CD14-positive monocyte (primary cell): ENCODE data around the gene HMGB1. TPM values are rescaled to one million over a fixed set of nuclear protein-coding genes. Genes with fewer than 3 reads are reported as not detected.
A peak's percentile ranks its signal among the peaks of the same experiment; 100 is the strongest.

Experiments
- DNase-seq, 3 donors: peaks; one replicate each; pipeline ENCODE4 v3.0.0-alpha.2; 2011 to 2022
- H2AFZ ChIP-seq: 2 replicates; pipeline ENCODE4 v1.6.0; 2012; ENCODE audit warnings: mild to moderate bottlenecking, low read depth, low read length, inconsistent platforms; ENCODE audit not compliant: insufficient read depth, poor library complexity, severe bottlenecking
- H3K27ac ChIP-seq, 2 donors: 1 replicate in 1 of 2; 2 replicates in 1 of 2; pipeline ENCODE4 v1.5.1; 2012 to 2013; ENCODE audit warnings: low read length in 2 of 2, control low read depth in 1 of 2, inconsistent platforms in 1 of 2, low read depth in 1 of 2, mild to moderate bottlenecking in 1 of 2
- H3K27me3 ChIP-seq, 2 donors: one replicate each; pipeline versions ENCODE4 v1.6.0 to v1.6.1; 2011 to 2013; ENCODE audit warnings: low read length in 2 of 2; ENCODE audit not compliant: control insufficient read depth in 2 of 2, insufficient read depth in 2 of 2
- H3K36me3 ChIP-seq, 2 donors: replicated peaks in 1 of 2; 1 replicate in 1 of 2; 2 replicates in 1 of 2; pipeline versions ENCODE4 v1.5.1 to v1.6.1; 2012 to 2013; ENCODE audit warnings: low read length in 2 of 2, control low read depth in 1 of 2, inconsistent platforms in 1 of 2, mild to moderate bottlenecking in 1 of 2; ENCODE audit not compliant: insufficient read depth in 2 of 2, control insufficient read depth in 1 of 2
- H3K4me1 ChIP-seq, 2 donors: 1 replicate in 1 of 2; 2 replicates in 1 of 2; pipeline versions ENCODE4 v1.5.1 to v1.6.1; 2012 to 2013; ENCODE audit warnings: low read length in 2 of 2, control low read depth in 1 of 2, inconsistent platforms in 1 of 2, mild to moderate bottlenecking in 1 of 2, moderate library complexity in 1 of 2; ENCODE audit not compliant: insufficient read depth in 2 of 2, control insufficient read depth in 1 of 2
- H3K4me2 ChIP-seq: replicated peaks from 2 replicates; pipeline ENCODE3; 2012; ENCODE audit warnings: low read length, moderate library complexity, mild to moderate bottlenecking; ENCODE audit not compliant: poor library complexity, severe bottlenecking; ENCODE audit errors: extremely low read depth
- H3K4me3 ChIP-seq, 3 experiments: fragments of 200-600 bp in 1 of 3; sonication (generic) in 1 of 3; replicated peaks in 1 of 3; 1 replicate in 2 of 3; 2 replicates in 1 of 3; pipeline ENCODE4 v1.5.1; 2011 to 2013; ENCODE audit warnings: low read length in 3 of 3, mild to moderate bottlenecking in 3 of 3, control low read depth in 2 of 3, low read depth in 2 of 3, inconsistent platforms in 1 of 3, moderate library complexity in 1 of 3
- H3K79me2 ChIP-seq: 2 replicates; pipeline ENCODE4 v1.6.0; 2012; ENCODE audit warnings: mild to moderate bottlenecking, control low read depth, inconsistent platforms, low read length, moderate library complexity; ENCODE audit not compliant: insufficient read depth
- H3K9ac ChIP-seq: 2 replicates; pipeline ENCODE4 v1.6.0; 2017; ENCODE audit warnings: low read length, mild to moderate bottlenecking; ENCODE audit not compliant: insufficient read depth, poor library complexity, severe bottlenecking
- H3K9me3 ChIP-seq, 2 donors: replicated peaks in 1 of 2; 1 replicate in 1 of 2; 2 replicates in 1 of 2; pipeline versions ENCODE4 v1.5.1 to v1.6.1; 2012 to 2013; ENCODE audit warnings: low read length in 2 of 2, control low read depth in 1 of 2; ENCODE audit not compliant: control insufficient read depth in 1 of 2, insufficient read depth in 1 of 2
- H4K20me1 ChIP-seq: 2 replicates; pipeline ENCODE4 v1.6.0; 2012; ENCODE audit warnings: mild to moderate bottlenecking, low read length, control low read depth, moderate library complexity; ENCODE audit not compliant: insufficient read depth
- H3K27ac Mint-ChIP-seq, 7 donors: one replicate each; pipeline ENCODE4 v1.8.0; 2020; ENCODE audit warnings: mild to moderate bottlenecking in 7 of 7, mixed read lengths in 7 of 7, moderate library complexity in 6 of 7, inconsistent platforms in 2 of 7
- H3K27me3 Mint-ChIP-seq, 3 donors: one replicate each; pipeline ENCODE4 v1.8.0; 2021 to 2022; ENCODE audit warnings: low read depth in 3 of 3, mild to moderate bottlenecking in 3 of 3, mixed read lengths in 3 of 3, moderate library complexity in 3 of 3, inconsistent platforms in 1 of 3
- H3K36me3 Mint-ChIP-seq, 2 donors: one replicate each; pipeline ENCODE4 v1.8.0; 2020; ENCODE audit warnings: mixed read lengths in 2 of 2, inconsistent platforms in 1 of 2, mild to moderate bottlenecking in 1 of 2
- H3K4me1 Mint-ChIP-seq: one replicate; pipeline ENCODE4 v1.8.0; 2020; ENCODE audit warnings: mild to moderate bottlenecking, mixed read lengths
- H3K4me3 Mint-ChIP-seq, 2 donors: one replicate each; pipeline ENCODE4 v1.8.0; 2020; ENCODE audit warnings: mild to moderate bottlenecking in 2 of 2, mixed read lengths in 2 of 2, moderate library complexity in 1 of 2
- H3K9me3 Mint-ChIP-seq, 7 donors: one replicate each; pipeline ENCODE4 v1.8.0; 2020 to 2022; ENCODE audit warnings: mixed read lengths in 7 of 7, mild to moderate bottlenecking in 6 of 7, moderate library complexity in 6 of 7, inconsistent platforms in 2 of 7
- CTCF ChIP-seq: fragments of 200-600 bp; IDR thresholded peaks from one replicate; pipeline ENCODE4 v1.8.0; 2022; ENCODE audit warnings: antibody characterized with exemption, mild to moderate bottlenecking
- WGBS: methylation state at CpG from one replicate; pipeline ENCODE4 v1.1.5; 2013; ENCODE audit warnings: missing lambda C conversion rate; ENCODE audit not compliant: insufficient coverage; 5-methylcytosine and 5-hydroxymethylcytosine counted together
- intact Hi-C, 2 donors: fragments of 100-400 bp; cut with micrococcal nuclease; formaldehyde crosslinking; loops; one replicate each; pipeline versions ENCODE4 v1.15.0 to v1.15.1; 2023
- polyA plus RNA-seq, 3 donors: library from polyadenylated mRNA; depleted of rRNA in 1 of 3; unstranded in 2 of 3; stranded (reverse) in 1 of 3; fragments of 300-500 nt in 2 of 3; fragments of >200 nt in 1 of 3; fragmentation: Illumina TruSeq in 2 of 3; gene quantifications; 1 replicate in 2 of 3; 2 replicates in 1 of 3; pipeline ENCODE4 v1.2.3, GENCODE V29; 2012 to 2021

Gene HMGB1
- polyA plus RNA-seq, 3 donors = 132 to 489 (median 430) TPM

GRCh38 chr13:30479883-30480219 lies 14.1 kb upstream of the HMGB1 start:
- peaks cover 0 to 5% (median 1%) of the 10 kb centered on the region in 3 donors for H3K27me3 Mint-ChIP-seq
- WGBS = no CpG with 5 or more reads among the region's 1 CpG
- H3K79me2 ChIP-seq = no peaks in the 10 kb centered on the region

GRCh38 chr13:30479154-30479882 lies 13.6 kb upstream of the HMGB1 start:
- Mint-ChIP-seq H3K9me3 (no peaks in the 10 kb centered on the region), H3K27ac (peak overlapping the region in 1 of 7 donors; percentile 34), H3K4me3 (no peak overlapping the region), H3K27me3 (peaks cover 0 to 5% (median 1%) of the 10 kb centered on the region in 3 donors), H3K36me3 (no peaks in the 10 kb centered on the region), H3K4me1 (peaks cover 5% of the 10 kb centered on the region)
- intact Hi-C loops = no loop called here
- no peak for DNase-seq
- Histone ChIP-seq H3K79me2 (no peaks in the 10 kb centered on the region), H3K27me3 (no peaks in the 10 kb centered on the region), H3K27ac (no peak overlapping the region), H3K4me2 (no peak overlapping the region), H3K9me3 (no peaks in the 10 kb centered on the region), H3K4me1 (no peaks in the 10 kb centered on the region), H2AFZ (no peak overlapping the region), H3K9ac (no peak overlapping the region), H3K36me3 (no peaks in the 10 kb centered on the region), H3K4me3 (no peak overlapping the region), H4K20me1 (no peaks in the 10 kb centered on the region)
- TF ChIP-seq CTCF = no peak
- 93% methylated on average over 3 of the region's 5 CpGs for WGBS

More at GRCh38 chr13:30479883-30480219, 14.1 kb upstream of the HMGB1 start:
- H3K27ac Mint-ChIP-seq = peak overlapping the region in 2 of 7 donors; percentile 8 to 34
- Histone ChIP-seq H3K9me3 (no peaks in the 10 kb centered on the region), H3K4me3 (no peak overlapping the region), H4K20me1 (no peaks in the 10 kb centered on the region), H3K27me3 (no peaks in the 10 kb centered on the region), H3K4me2 (no peak overlapping the region), H3K36me3 (no peaks in the 10 kb centered on the region), H2AFZ (no peak overlapping the region), H3K4me1 (no peaks in the 10 kb centered on the region), H3K27ac (no peak overlapping the region), H3K9ac (no peak overlapping the region)
- no peak for DNase-seq
- H3K9me3 Mint-ChIP-seq = no peaks in the 10 kb centered on the region
- H3K36me3 Mint-ChIP-seq = no peaks in the 10 kb centered on the region
- no peak overlapping the region for H3K4me3 Mint-ChIP-seq
- intact Hi-C loops = no loop called here
- TF ChIP-seq CTCF = no peak
- peaks cover 5% of the 10 kb centered on the region for H3K4me1 Mint-ChIP-seq
